Measurements from ENCODE around the gene DNM3.

DNA sequence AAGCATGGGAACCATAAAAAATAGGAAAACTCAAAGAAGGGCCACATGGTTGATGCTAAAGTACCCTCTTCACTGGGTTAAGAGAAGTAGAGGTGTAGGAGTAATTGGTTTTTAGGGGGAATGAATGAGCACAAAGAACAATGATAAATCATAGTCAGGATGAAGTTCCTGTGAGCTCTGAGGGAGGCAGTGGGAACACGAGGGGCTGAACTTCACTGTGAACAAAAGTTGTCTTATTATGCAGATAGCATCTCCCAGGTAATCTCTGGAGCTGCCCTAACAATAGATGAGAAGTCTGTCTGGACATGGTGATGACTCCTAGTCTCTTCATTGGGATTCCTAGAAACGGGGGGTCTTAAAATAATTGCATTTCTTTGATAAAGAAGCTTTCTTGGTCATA is 127.9 kb downstream of the DNM3 start:
- TF ChIP-seq, protein P1, sequence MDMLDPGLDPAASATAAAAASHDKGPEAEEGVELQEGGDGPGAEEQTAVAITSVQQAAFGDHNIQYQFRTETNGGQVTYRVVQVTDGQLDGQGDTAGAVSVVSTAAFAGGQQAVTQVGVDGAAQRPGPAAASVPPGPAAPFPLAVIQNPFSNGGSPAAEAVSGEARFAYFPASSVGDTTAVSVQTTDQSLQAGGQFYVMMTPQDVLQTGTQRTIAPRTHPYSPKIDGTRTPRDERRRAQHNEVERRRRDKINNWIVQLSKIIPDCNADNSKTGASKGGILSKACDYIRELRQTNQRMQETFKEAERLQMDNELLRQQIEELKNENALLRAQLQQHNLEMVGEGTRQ (CRISPR knock-in tag; IDR thresholded peaks at IDR 0.05), result no peak
- TF ChIP-seq, protein P2, sequence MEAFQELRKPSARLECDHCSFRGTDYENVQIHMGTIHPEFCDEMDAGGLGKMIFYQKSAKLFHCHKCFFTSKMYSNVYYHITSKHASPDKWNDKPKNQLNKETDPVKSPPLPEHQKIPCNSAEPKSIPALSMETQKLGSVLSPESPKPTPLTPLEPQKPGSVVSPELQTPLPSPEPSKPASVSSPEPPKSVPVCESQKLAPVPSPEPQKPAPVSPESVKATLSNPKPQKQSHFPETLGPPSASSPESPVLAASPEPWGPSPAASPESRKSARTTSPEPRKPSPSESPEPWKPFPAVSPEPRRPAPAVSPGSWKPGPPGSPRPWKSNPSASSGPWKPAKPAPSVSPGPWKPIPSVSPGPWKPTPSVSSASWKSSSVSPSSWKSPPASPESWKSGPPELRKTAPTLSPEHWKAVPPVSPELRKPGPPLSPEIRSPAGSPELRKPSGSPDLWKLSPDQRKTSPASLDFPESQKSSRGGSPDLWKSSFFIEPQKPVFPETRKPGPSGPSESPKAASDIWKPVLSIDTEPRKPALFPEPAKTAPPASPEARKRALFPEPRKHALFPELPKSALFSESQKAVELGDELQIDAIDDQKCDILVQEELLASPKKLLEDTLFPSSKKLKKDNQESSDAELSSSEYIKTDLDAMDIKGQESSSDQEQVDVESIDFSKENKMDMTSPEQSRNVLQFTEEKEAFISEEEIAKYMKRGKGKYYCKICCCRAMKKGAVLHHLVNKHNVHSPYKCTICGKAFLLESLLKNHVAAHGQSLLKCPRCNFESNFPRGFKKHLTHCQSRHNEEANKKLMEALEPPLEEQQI (IDR thresholded peaks at IDR 0.05), result no peak
- TF ChIP-seq TCF7L2 (IDR thresholded peaks at IDR 0.05; ENCODE audit: low read depth, low read length), result no peak
- TF ChIP-seq, protein P3, sequence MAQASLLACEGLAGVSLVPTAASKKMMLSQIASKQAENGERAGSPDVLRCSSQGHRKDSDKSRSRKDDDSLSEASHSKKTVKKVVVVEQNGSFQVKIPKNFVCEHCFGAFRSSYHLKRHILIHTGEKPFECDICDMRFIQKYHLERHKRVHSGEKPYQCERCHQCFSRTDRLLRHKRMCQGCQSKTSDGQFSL (CRISPR knock-in tag; IDR thresholded peaks at IDR 0.05), result no peak
- TF ChIP-seq, protein P3 (tag; IDR thresholded peaks at IDR 0.05), result no peak
- no peak for TF ChIP-seq ZNF445 (CRISPR knock-in tag; IDR thresholded peaks at IDR 0.05; ENCODE audit: low read depth)
- TF ChIP-seq, protein P4, sequence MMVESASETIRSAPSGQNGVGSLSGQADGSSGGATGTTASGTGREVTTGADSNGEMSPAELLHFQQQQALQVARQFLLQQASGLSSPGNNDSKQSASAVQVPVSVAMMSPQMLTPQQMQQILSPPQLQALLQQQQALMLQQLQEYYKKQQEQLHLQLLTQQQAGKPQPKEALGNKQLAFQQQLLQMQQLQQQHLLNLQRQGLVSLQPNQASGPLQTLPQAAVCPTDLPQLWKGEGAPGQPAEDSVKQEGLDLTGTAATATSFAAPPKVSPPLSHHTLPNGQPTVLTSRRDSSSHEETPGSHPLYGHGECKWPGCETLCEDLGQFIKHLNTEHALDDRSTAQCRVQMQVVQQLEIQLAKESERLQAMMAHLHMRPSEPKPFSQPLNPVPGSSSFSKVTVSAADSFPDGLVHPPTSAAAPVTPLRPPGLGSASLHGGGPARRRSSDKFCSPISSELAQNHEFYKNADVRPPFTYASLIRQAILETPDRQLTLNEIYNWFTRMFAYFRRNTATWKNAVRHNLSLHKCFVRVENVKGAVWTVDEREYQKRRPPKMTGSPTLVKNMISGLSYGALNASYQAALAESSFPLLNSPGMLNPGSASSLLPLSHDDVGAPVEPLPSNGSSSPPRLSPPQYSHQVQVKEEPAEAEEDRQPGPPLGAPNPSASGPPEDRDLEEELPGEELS (CRISPR knock-in tag; IDR thresholded peaks at IDR 0.05; ENCODE audit: borderline replicate concordance), result no peak
